HEK293 (cell line): Measurements from ENCODE around the gene TNFAIP3.
"Not testable (repeated sequence)": the region's sequence is repeated elsewhere in the genome, so short reads cannot be mapped to it uniquely, and the experiment has no call there.

ENCODE experiments used
- CTCF ChIA-PET: fragments of 350-600 bp; formaldehyde crosslinking; extraction: SDS; loops from one replicate; lab custom pipeline; 2021; ENCODE audit warnings: antibody characterized with exemption; lab: Yijun Ruan, JAX
- POLR2A ChIA-PET: fragments of 300-600 bp; formaldehyde crosslinking; extraction: SDS; loops from one replicate; lab custom pipeline; 2020; ENCODE audit warnings: antibody characterized with exemption, inconsistent platforms; lab: Yijun Ruan, JAX
- H3K27ac ChIP-seq: fragments of 200-500 bp; sonication (Bioruptor generic); 2 replicates; pipeline ENCODE4 v1.5.1; 2014; ENCODE audit warnings: low read depth, low read length, control low read depth, inconsistent platforms; ENCODE audit errors: extremely low read depth
- H3K36me3 ChIP-seq, 2 experiments: fragments of 200-500 bp in 1 of 2; sonication (Bioruptor generic) in 1 of 2; 1 replicate in 1 of 2; 2 replicates in 1 of 2; pipeline ENCODE4 v1.5.1; 2014 to 2017; ENCODE audit warnings: inconsistent platforms in 2 of 2, low read length in 2 of 2; ENCODE audit not compliant: control insufficient read depth in 2 of 2, insufficient read depth in 1 of 2
- H3K4me1 ChIP-seq: fragments of 200-500 bp; sonication (Bioruptor generic); 2 replicates; pipeline ENCODE4 v1.5.1; 2014; ENCODE audit warnings: mild to moderate bottlenecking, low read length, inconsistent platforms; ENCODE audit not compliant: control insufficient read depth, insufficient read depth
- H3K4me3 ChIP-seq: 2 replicates; pipeline ENCODE4 v1.5.1; 2011; ENCODE audit warnings: low read depth, mild to moderate bottlenecking, control low read depth, low read length, moderate library complexity
- H3K9me3 ChIP-seq: fragments of 200-500 bp; sonication (Bioruptor generic); 2 replicates; pipeline ENCODE4 v1.5.1; 2014; ENCODE audit warnings: low read depth, low read length, inconsistent platforms; ENCODE audit not compliant: control insufficient read depth, insufficient read depth
- GFI1B ChIP-seq: fragments of 450-650 bp; formaldehyde crosslinking; IDR thresholded peaks from 2 replicates; pipeline ENCODE4 v1.5.1; 2016; ENCODE audit warnings: missing biosample characterization, missing genetic modification characterization
- HOXD13 ChIP-seq: sonication (generic); formaldehyde crosslinking; IDR thresholded peaks from 2 replicates; pipeline ENCODE4 v1.8.0; 2022; ENCODE audit warnings: missing genetic modification reagents, borderline replicate concordance
- IKZF3 ChIP-seq: fragments of 450-650 bp; IDR thresholded peaks from 2 replicates; pipeline ENCODE4 v1.5.0; 2018; ENCODE audit warnings: missing biosample characterization, mild to moderate bottlenecking, missing genetic modification characterization, moderate library complexity
- KLF9 ChIP-seq: fragments of 450-650 bp; formaldehyde crosslinking; IDR thresholded peaks from 2 replicates; pipeline ENCODE4 v1.5.1; 2016; ENCODE audit warnings: missing biosample characterization, missing genetic modification characterization, low read depth
- OVOL3 ChIP-seq: fragments of 450-650 bp; formaldehyde crosslinking; IDR thresholded peaks from 2 replicates; pipeline ENCODE4 v1.5.1; 2016; ENCODE audit warnings: missing biosample characterization, missing genetic modification characterization
- RBAK ChIP-seq: fragments of 450-650 bp; formaldehyde crosslinking; IDR thresholded peaks from 2 replicates; pipeline ENCODE4 v1.5.1; 2016; ENCODE audit warnings: missing biosample characterization, missing genetic modification characterization
- SP7 ChIP-seq: fragments of 450-650 bp; formaldehyde crosslinking; IDR thresholded peaks from 2 replicates; pipeline ENCODE4 v1.5.1; 2016; ENCODE audit warnings: missing biosample characterization, missing genetic modification characterization
- YY2 ChIP-seq: fragments of 450-650 bp; formaldehyde crosslinking; IDR thresholded peaks from 2 replicates; pipeline ENCODE4 v1.5.1; 2016; ENCODE audit warnings: missing biosample characterization, missing genetic modification characterization
- ZFP69B ChIP-seq: fragments of 450-650 bp; formaldehyde crosslinking; IDR thresholded peaks from 2 replicates; pipeline ENCODE4 v1.5.1; 2016; ENCODE audit warnings: missing biosample characterization, missing genetic modification characterization
- ZNF146 ChIP-seq: fragments of 450-650 bp; formaldehyde crosslinking; IDR thresholded peaks from 2 replicates; pipeline ENCODE4 v1.5.1; 2016; ENCODE audit warnings: missing biosample characterization, missing genetic modification characterization
- ZNF211 ChIP-seq: fragments of 450-650 bp; formaldehyde crosslinking; IDR thresholded peaks from 2 replicates; pipeline ENCODE4 v1.5.1; 2016; ENCODE audit warnings: low read depth, missing biosample characterization, missing genetic modification characterization
- ZNF501 ChIP-seq: fragments of 450-650 bp; formaldehyde crosslinking; IDR thresholded peaks from 2 replicates; pipeline ENCODE4 v1.5.1; 2016; ENCODE audit warnings: missing biosample characterization, missing genetic modification characterization
- ZNF518A ChIP-seq: fragments of 450-650 bp; formaldehyde crosslinking; conservative IDR thresholded peaks from 2 replicates; pipeline ENCODE4 v1.5.1; 2016; ENCODE audit warnings: low read depth, missing biosample characterization, missing genetic modification characterization
- ZNF560 ChIP-seq: fragments of 450-650 bp; formaldehyde crosslinking; IDR thresholded peaks from 2 replicates; pipeline ENCODE4 v1.5.1; 2017; ENCODE audit warnings: missing biosample characterization, missing genetic modification characterization, borderline replicate concordance
- ZNF629 ChIP-seq: fragments of 450-650 bp; formaldehyde crosslinking; IDR thresholded peaks from 2 replicates; pipeline ENCODE4 v1.5.1; 2017; ENCODE audit warnings: missing biosample characterization, missing genetic modification characterization
- ZNF658 ChIP-seq: fragments of 450-650 bp; formaldehyde crosslinking; IDR thresholded peaks from 2 replicates; pipeline ENCODE4; 2016; ENCODE audit warnings: missing biosample characterization, missing genetic modification characterization
- ZNF701 ChIP-seq: fragments of 450-650 bp; formaldehyde crosslinking; IDR thresholded peaks from 2 replicates; pipeline ENCODE4 v1.5.1; 2016; ENCODE audit warnings: missing biosample characterization, missing genetic modification characterization
- ZNF707 ChIP-seq: fragments of 450-650 bp; formaldehyde crosslinking; IDR thresholded peaks from 2 replicates; pipeline ENCODE4 v1.5.1; 2016; ENCODE audit warnings: missing biosample characterization, missing genetic modification characterization
- ZSCAN23 ChIP-seq: fragments of 450-650 bp; formaldehyde crosslinking; IDR thresholded peaks from 2 replicates; pipeline ENCODE4 v1.5.1; 2016; ENCODE audit warnings: missing biosample characterization, missing genetic modification characterization
- TF ChIP-seq, protein P1 (sequence below): fragments of 450-650 bp; formaldehyde crosslinking; IDR thresholded peaks from 2 replicates; pipeline ENCODE4 v1.5.1; 2016; ENCODE audit warnings: missing biosample characterization, missing genetic modification characterization
- TF ChIP-seq, protein P2 (sequence below): sonication (generic); formaldehyde crosslinking; IDR thresholded peaks from 2 replicates; pipeline ENCODE4 v1.8.1; 2022; ENCODE audit warnings: mild to moderate bottlenecking, moderate library complexity, missing genetic modification reagents
- TF ChIP-seq, protein P3 (sequence below): fragments of 450-650 bp; IDR thresholded peaks from 2 replicates; pipeline ENCODE4 v1.5.1; 2018; ENCODE audit warnings: missing biosample characterization, missing genetic modification characterization
- TF ChIP-seq, protein P4 (sequence below): fragments of 450-650 bp; formaldehyde crosslinking; IDR thresholded peaks from 2 replicates; pipeline ENCODE4 v1.5.1; 2016; ENCODE audit warnings: missing biosample characterization, missing genetic modification characterization

TNFAIP3 gene

GRCh38 chr6:137836788-137837187 lies 30.3 kb upstream of the TNFAIP3 start:
- no peaks in the 10 kb centered on the region for H3K36me3 ChIP-seq
- H3K4me3 ChIP-seq, result no peak overlapping the region
- CTCF ChIA-PET, result interaction anchor here (0.6 to 1.6 kb wide), 7 partner anchors 8 to 324 kb away, joined by 3 to 7 read pairs (median 3); partner anchors contain the start of gene TNFAIP3
- no peaks in the 10 kb centered on the region for H3K9me3 ChIP-seq
- H3K27ac ChIP-seq, result no peak overlapping the region
- TF ChIP-seq ZFP69B (tag by site-specific recombination) (no peak), ZNF701 (tag by site-specific recombination) (no peak), OVOL3 (tag by site-specific recombination) (no peak), HOXD13 (CRISPR knock-in tag) (no peak), YY2 (tag by site-specific recombination) (no peak), ZNF518A (tag by site-specific recombination) (no peak), ZNF658 (tag by site-specific recombination) (no peak), RBAK (tag by site-specific recombination) (no peak), ZSCAN23 (tag by site-specific recombination) (no peak), ZNF707 (no peak), IKZF3 (no peak), ZNF629 (tag by site-specific recombination) (no peak), ZNF560 (no peak), ZNF211 (no peak)
- TF ChIP-seq, protein P1, sequence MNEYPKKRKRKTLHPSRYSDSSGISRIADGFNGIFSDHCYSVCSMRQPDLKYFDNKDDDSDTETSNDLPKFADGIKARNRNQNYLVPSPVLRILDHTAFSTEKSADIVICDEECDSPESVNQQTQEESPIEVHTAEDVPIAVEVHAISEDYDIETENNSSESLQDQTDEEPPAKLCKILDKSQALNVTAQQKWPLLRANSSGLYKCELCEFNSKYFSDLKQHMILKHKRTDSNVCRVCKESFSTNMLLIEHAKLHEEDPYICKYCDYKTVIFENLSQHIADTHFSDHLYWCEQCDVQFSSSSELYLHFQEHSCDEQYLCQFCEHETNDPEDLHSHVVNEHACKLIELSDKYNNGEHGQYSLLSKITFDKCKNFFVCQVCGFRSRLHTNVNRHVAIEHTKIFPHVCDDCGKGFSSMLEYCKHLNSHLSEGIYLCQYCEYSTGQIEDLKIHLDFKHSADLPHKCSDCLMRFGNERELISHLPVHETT (tag by site-specific recombination), result no peak
- TF ChIP-seq, protein P2, sequence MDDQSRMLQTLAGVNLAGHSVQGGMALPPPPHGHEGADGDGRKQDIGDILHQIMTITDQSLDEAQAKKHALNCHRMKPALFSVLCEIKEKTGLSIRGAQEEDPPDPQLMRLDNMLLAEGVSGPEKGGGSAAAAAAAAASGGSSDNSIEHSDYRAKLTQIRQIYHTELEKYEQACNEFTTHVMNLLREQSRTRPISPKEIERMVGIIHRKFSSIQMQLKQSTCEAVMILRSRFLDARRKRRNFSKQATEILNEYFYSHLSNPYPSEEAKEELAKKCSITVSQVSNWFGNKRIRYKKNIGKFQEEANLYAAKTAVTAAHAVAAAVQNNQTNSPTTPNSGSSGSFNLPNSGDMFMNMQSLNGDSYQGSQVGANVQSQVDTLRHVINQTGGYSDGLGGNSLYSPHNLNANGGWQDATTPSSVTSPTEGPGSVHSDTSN, result no peak
- TF ChIP-seq, protein P3, sequence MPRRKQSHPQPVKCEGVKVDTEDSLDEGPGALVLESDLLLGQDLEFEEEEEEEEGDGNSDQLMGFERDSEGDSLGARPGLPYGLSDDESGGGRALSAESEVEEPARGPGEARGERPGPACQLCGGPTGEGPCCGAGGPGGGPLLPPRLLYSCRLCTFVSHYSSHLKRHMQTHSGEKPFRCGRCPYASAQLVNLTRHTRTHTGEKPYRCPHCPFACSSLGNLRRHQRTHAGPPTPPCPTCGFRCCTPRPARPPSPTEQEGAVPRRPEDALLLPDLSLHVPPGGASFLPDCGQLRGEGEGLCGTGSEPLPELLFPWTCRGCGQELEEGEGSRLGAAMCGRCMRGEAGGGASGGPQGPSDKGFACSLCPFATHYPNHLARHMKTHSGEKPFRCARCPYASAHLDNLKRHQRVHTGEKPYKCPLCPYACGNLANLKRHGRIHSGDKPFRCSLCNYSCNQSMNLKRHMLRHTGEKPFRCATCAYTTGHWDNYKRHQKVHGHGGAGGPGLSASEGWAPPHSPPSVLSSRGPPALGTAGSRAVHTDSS (tag by site-specific recombination), result no peak
- 0 out of 2 replicates have a peak, but pooled peaks cover 3% of the 10 kb centered on the region for H3K4me1 ChIP-seq
- POLR2A ChIA-PET, result no interaction called here

- H3K36me3 ChIP-seq, H3K4me3 ChIP-seq, H3K4me1 ChIP-seq, H3K9me3 ChIP-seq, CTCF ChIA-PET, H3K27ac ChIP-seq, POLR2A ChIA-PET: not testable (repeated sequence)
- 0 out of 2 replicates have a peak, but pooled peaks have one; percentile 14 for TF ChIP-seq ZNF146
- TF ChIP-seq SP7, result peak; percentile 14; the same call in 1 of the 2 replicates
- TF ChIP-seq GFI1B (tag by site-specific recombination), result peak; percentile 76
- peak; percentile 23; the same call in 1 of the 2 replicates for TF ChIP-seq KLF9
- peak; percentile 58 for TF ChIP-seq ZNF501 (tag by site-specific recombination)
- TF ChIP-seq, protein P4, sequence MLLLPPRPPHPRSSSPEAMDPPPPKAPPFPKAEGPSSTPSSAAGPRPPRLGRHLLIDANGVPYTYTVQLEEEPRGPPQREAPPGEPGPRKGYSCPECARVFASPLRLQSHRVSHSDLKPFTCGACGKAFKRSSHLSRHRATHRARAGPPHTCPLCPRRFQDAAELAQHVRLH (tag by site-specific recombination), result peak; percentile 46; the same call in 1 of the 2 replicates
- TF ChIP-seq, protein P1 (tag by site-specific recombination), result peak; percentile 70
These were observed 29.0 kb upstream of the TNFAIP3 start for GRCh38 chr6:137838090-137838489.
